ENCODE results near the gene B4GALT6. TPM values are rescaled to one million over a fixed set of nuclear protein-coding genes. Genes with fewer than 3 reads are reported as not detected.

The B4GALT6 gene
- total RNA-seq, 1 experiment from 2014 or later: 22.0 TPM

- H3K4me3 Mint-ChIP-seq (ENCODE audit: low read depth, unreplicated experiment): no peak overlapping the region
- H3K27me3 Mint-ChIP-seq (ENCODE audit: unreplicated experiment): no peaks in the 10 kb centered on the region
- CTCF ChIA-PET: no interaction called here
- H3K27ac Mint-ChIP-seq (ENCODE audit: unreplicated experiment): no peak overlapping the region
- intact Hi-C loops (cut with micrococcal nuclease; ENCODE audit: unreplicated experiment): no loop called here
- no peaks in the 10 kb centered on the region for H3K9me3 Mint-ChIP-seq (ENCODE audit: low read depth, unreplicated experiment)
- H3K4me1 Mint-ChIP-seq (ENCODE audit: low read depth, unreplicated experiment): no peaks in the 10 kb centered on the region
- H3K36me3 Mint-ChIP-seq (ENCODE audit: insufficient read depth, unreplicated experiment): no peaks in the 10 kb centered on the region
- DNase-seq: no peak
- TF ChIP-seq CTCF (IDR thresholded peaks at IDR 0.05; ENCODE audit: unreplicated experiment): no peak
- BruUV-seq (replicated peaks): no TSS peak
Measured at GRCh38 chr18:31577195-31577594, 107.2 kb downstream of the B4GALT6 start.

- H3K9me3 Mint-ChIP-seq (ENCODE audit: low read depth, unreplicated experiment): no peaks in the 10 kb centered on the region
- no peak overlapping the region for H3K4me3 Mint-ChIP-seq (ENCODE audit: low read depth, unreplicated experiment)
- CTCF ChIA-PET: no interaction called here
- no peaks in the 10 kb centered on the region for H3K4me1 Mint-ChIP-seq (ENCODE audit: low read depth, unreplicated experiment)
- H3K36me3 Mint-ChIP-seq (ENCODE audit: insufficient read depth, unreplicated experiment): no peaks in the 10 kb centered on the region
- intact Hi-C loops (cut with micrococcal nuclease; ENCODE audit: unreplicated experiment): no loop called here
- no peak for DNase-seq
- H3K27ac Mint-ChIP-seq (ENCODE audit: unreplicated experiment): no peak overlapping the region
- BruUV-seq (replicated peaks): no TSS peak
- TF ChIP-seq CTCF (IDR thresholded peaks at IDR 0.05; ENCODE audit: unreplicated experiment): no peak
- H3K27me3 Mint-ChIP-seq (ENCODE audit: unreplicated experiment): no peaks in the 10 kb centered on the region
Measured at GRCh38 chr18:31576670-31577069, 107.7 kb downstream of the B4GALT6 start.

GRCh38 chr18:31575515-31576257, 108.7 kb downstream of the B4GALT6 start:
- DNase-seq: no peak
- intact Hi-C loops (cut with micrococcal nuclease; ENCODE audit: unreplicated experiment): no loop called here
- no peaks in the 10 kb centered on the region for H3K27me3 Mint-ChIP-seq (ENCODE audit: unreplicated experiment)
- BruUV-seq (replicated peaks): no TSS peak
- no peaks in the 10 kb centered on the region for H3K9me3 Mint-ChIP-seq (ENCODE audit: low read depth, unreplicated experiment)
- no peak overlapping the region for H3K4me3 Mint-ChIP-seq (ENCODE audit: low read depth, unreplicated experiment)
- H3K4me1 Mint-ChIP-seq (ENCODE audit: low read depth, unreplicated experiment): no peaks in the 10 kb centered on the region
- CTCF ChIA-PET: no interaction called here
- TF ChIP-seq CTCF (IDR thresholded peaks at IDR 0.05; ENCODE audit: unreplicated experiment): no peak
- no peaks in the 10 kb centered on the region for H3K36me3 Mint-ChIP-seq (ENCODE audit: insufficient read depth, unreplicated experiment)
- no peak overlapping the region for H3K27ac Mint-ChIP-seq (ENCODE audit: unreplicated experiment)

GRCh38 chr18:31574359-31574758, 110.0 kb downstream of the B4GALT6 start:
- BruUV-seq (replicated peaks): no TSS peak
- Mint-ChIP-seq H3K27me3 (ENCODE audit: unreplicated experiment) (no peaks in the 10 kb centered on the region), H3K36me3 (ENCODE audit: insufficient read depth, unreplicated experiment) (no peaks in the 10 kb centered on the region), H3K4me1 (ENCODE audit: low read depth, unreplicated experiment) (no peaks in the 10 kb centered on the region), H3K4me3 (ENCODE audit: low read depth, unreplicated experiment) (no peak overlapping the region), H3K27ac (ENCODE audit: unreplicated experiment) (no peak overlapping the region), H3K9me3 (ENCODE audit: low read depth, unreplicated experiment) (no peaks in the 10 kb centered on the region)
- CTCF ChIA-PET: no interaction called here
- intact Hi-C loops (cut with micrococcal nuclease; ENCODE audit: unreplicated experiment): no loop called here
- DNase-seq: no peak
- no peak for TF ChIP-seq CTCF (IDR thresholded peaks at IDR 0.05; ENCODE audit: unreplicated experiment)

Other genes with a start within 250 kb of the B4GALT6 start
- 1.2 and 1.8 TPM in 2 replicates for gene DSG3, start 236.8 kb downstream of the B4GALT6 start, total RNA-seq (2022)
- 194 and 196 TPM in 2 replicates for gene DSG2, start 186.4 kb downstream of the B4GALT6 start, total RNA-seq (2022)
- 0.87 and 1.7 TPM in 2 replicates for gene TTR, start 92.7 kb downstream of the B4GALT6 start, total RNA-seq (2022)
- not detected in 2 replicates for gene SLC25A52, start 76.3 kb upstream of the B4GALT6 start, total RNA-seq (2022)